ENCODE data around the gene ALKBH7. TPM values are rescaled to one million over a fixed set of nuclear protein-coding genes. Genes with fewer than 3 reads are reported as not detected.

The ALKBH7 gene
- total and polyA plus RNA-seq, 10 of the 15 experiments (the other 5 are each of a cell fraction or from before 2014, with no cell fraction given) = 0.31 to 82.5 (median 37.6) TPM

- Histone ChIP-seq H3K27me3 (replicated peaks in 1 of 2; ENCODE audit: control insufficient read depth in 2 of 2, insufficient read depth in 2 of 2, low read length in 1 of 2) (no peaks in the 10 kb centered on the region), H3K4me1 (ENCODE audit: control insufficient read depth, insufficient read depth, low read length) (no peaks in the 10 kb centered on the region), H3K9ac (ENCODE audit: control insufficient read depth, insufficient read depth, low read length) (no peak overlapping the region), H3K9me3 (replicated peaks; ENCODE audit: control insufficient read depth, insufficient read depth, low read length) (peaks cover 1% of the 10 kb centered on the region; the same call in 1 of the 3 replicates), H3K27ac (ENCODE audit: control insufficient read depth, insufficient read depth) (no peak overlapping the region), H2AFZ (ENCODE audit: control insufficient read depth, low read depth, low read length) (no peak overlapping the region), H3K79me2 (ENCODE audit: control insufficient read depth, insufficient read depth, low read length) (no peaks in the 10 kb centered on the region; the same call in 1 of the 2 replicates), H4K20me1 (ENCODE audit: control insufficient read depth, insufficient read depth) (no peaks in the 10 kb centered on the region), H3K4me3 (no peak overlapping the region), H3K36me3 (ENCODE audit: control insufficient read depth in 2 of 2, insufficient read depth in 2 of 2, low read length in 1 of 2) (peaks cover 18 to 23% of the 10 kb centered on the region in 2 experiments), H3K4me2 (ENCODE audit: control insufficient read depth, insufficient read depth) (no peak overlapping the region)
- in situ Hi-C loops (cut with MboI) (no loop called here), intact Hi-C loops (cut with micrococcal nuclease; ENCODE audit: unreplicated experiment) (no loop called here)
- DNase-seq (ENCODE audit: low read depth, low spot score) = no peak
- no peak for ATAC-seq
- TF ChIP-seq POLR2A (IDR thresholded peaks at IDR 0.05; ENCODE audit: low read depth, low read length) (peak; percentile 33; the same call in 1 of the 2 replicates), CBX3 (IDR thresholded peaks at IDR 0.05; ENCODE audit: borderline replicate concordance, low read depth) (no peak), ETV6 (conservative IDR thresholded peaks at IDR 0.05 in 1 of 2, IDR thresholded peaks at IDR 0.05 in 1 of 2; ENCODE audit: borderline replicate concordance in 1 of 2, low read depth in 1 of 2) (no peak)
- ChIA-PET POLR2A (no interaction called here), RAD21 (ENCODE audit: unreplicated experiment) (no interaction called here), CTCF (no interaction called here), SMC1A (ENCODE audit: uncharacterized antibody, unreplicated experiment) (no interaction called here)
- BruUV-seq (replicated peaks) = no TSS peak
- 93% methylated on average over 6 of the region's 6 CpGs for WGBS (ENCODE audit: insufficient coverage, insufficient replicate concordance, low lambda C conversion rate, missing lambda C conversion rate)
- FAIRE-seq = no peak
Measured at GRCh38 chr19:6378041-6378440, 5.4 kb downstream of the ALKBH7 start.

GRCh38 chr19:6378486-6378885 is 5.9 kb downstream of the ALKBH7 start:
- no peak for ATAC-seq
- Histone ChIP-seq H3K9ac (ENCODE audit: control insufficient read depth, insufficient read depth, low read length) (no peak overlapping the region), H3K27ac (ENCODE audit: control insufficient read depth, insufficient read depth) (no peak overlapping the region), H4K20me1 (ENCODE audit: control insufficient read depth, insufficient read depth) (no peaks in the 10 kb centered on the region), H2AFZ (ENCODE audit: control insufficient read depth, low read depth, low read length) (no peak overlapping the region), H3K79me2 (ENCODE audit: control insufficient read depth, insufficient read depth, low read length) (no peaks in the 10 kb centered on the region; the same call in 1 of the 2 replicates), H3K27me3 (replicated peaks in 1 of 2; ENCODE audit: control insufficient read depth in 2 of 2, insufficient read depth in 2 of 2, low read length in 1 of 2) (no peaks in the 10 kb centered on the region), H3K36me3 (ENCODE audit: control insufficient read depth in 2 of 2, insufficient read depth in 2 of 2, low read length in 1 of 2) (peaks cover 21 to 26% of the 10 kb centered on the region in 2 experiments), H3K4me3 (no peak overlapping the region), H3K4me2 (ENCODE audit: control insufficient read depth, insufficient read depth) (no peak overlapping the region), H3K9me3 (replicated peaks; ENCODE audit: control insufficient read depth, insufficient read depth, low read length) (peaks cover 1% of the 10 kb centered on the region; the same call in 1 of the 3 replicates), H3K4me1 (ENCODE audit: control insufficient read depth, insufficient read depth, low read length) (no peaks in the 10 kb centered on the region)
- ChIA-PET CTCF (no interaction called here), POLR2A (no interaction called here), SMC1A (ENCODE audit: uncharacterized antibody, unreplicated experiment) (no interaction called here), RAD21 (ENCODE audit: unreplicated experiment) (no interaction called here)
- TF ChIP-seq RELB (IDR thresholded peaks at IDR 0.05; ENCODE audit: low read depth) (no peak), BHLHE40 (IDR thresholded peaks at IDR 0.05; ENCODE audit: borderline replicate concordance in 1 of 2, low read depth in 2 of 2, low read length in 1 of 2) (no peak)
- in situ Hi-C loops (cut with MboI) = no loop called here
- intact Hi-C loops (cut with micrococcal nuclease; ENCODE audit: unreplicated experiment) = no loop called here
- BruUV-seq (replicated peaks) = no TSS peak
- no peak for DNase-seq (ENCODE audit: low read depth, low spot score)
- WGBS (ENCODE audit: insufficient coverage, insufficient replicate concordance, low lambda C conversion rate, missing lambda C conversion rate) = 91% methylated on average over 9 of the region's 9 CpGs
- FAIRE-seq = no peak

All from GM12878 (cell line).